Measurements from ENCODE around the gene NFASC.

The NFASC gene

GRCh38 chr1:204935155-204935554 is 64.5 kb downstream of the NFASC start:
- TF ChIP-seq, protein P1, sequence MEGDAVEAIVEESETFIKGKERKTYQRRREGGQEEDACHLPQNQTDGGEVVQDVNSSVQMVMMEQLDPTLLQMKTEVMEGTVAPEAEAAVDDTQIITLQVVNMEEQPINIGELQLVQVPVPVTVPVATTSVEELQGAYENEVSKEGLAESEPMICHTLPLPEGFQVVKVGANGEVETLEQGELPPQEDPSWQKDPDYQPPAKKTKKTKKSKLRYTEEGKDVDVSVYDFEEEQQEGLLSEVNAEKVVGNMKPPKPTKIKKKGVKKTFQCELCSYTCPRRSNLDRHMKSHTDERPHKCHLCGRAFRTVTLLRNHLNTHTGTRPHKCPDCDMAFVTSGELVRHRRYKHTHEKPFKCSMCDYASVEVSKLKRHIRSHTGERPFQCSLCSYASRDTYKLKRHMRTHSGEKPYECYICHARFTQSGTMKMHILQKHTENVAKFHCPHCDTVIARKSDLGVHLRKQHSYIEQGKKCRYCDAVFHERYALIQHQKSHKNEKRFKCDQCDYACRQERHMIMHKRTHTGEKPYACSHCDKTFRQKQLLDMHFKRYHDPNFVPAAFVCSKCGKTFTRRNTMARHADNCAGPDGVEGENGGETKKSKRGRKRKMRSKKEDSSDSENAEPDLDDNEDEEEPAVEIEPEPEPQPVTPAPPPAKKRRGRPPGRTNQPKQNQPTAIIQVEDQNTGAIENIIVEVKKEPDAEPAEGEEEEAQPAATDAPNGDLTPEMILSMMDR (IDR thresholded peaks at IDR 0.05; ENCODE audit: insufficient read depth, low read depth, low read length, missing control alignments), result no peak
- H3K4me3 ChIP-seq (ENCODE audit: low read depth, low read length), result no peak overlapping the region
- DNase-seq (ENCODE audit: low read depth), result no peak

DNA sequence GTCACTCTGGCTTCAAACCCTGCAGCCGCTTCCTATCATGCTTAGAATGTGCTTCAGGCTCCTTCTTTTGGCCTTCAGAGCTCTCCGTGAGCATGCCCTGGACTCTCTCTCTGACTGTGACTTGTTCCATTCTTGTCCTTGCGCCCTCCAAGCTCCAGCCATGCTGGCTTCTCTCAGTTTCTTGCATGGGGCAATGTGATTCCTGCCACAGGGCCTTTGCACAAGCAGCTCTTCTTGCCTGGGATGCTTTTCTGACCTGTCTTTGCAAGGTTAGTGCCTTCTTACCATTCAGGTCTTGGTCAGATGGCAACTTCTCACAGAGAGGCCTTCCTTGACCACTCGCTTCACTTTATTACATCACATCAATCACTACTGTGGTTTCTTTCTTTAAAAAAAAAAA is 66.1 kb downstream of the NFASC start:
- no peak for DNase-seq (ENCODE audit: low read depth)
- TF ChIP-seq, protein P1 (IDR thresholded peaks at IDR 0.05; ENCODE audit: insufficient read depth, low read depth, low read length, missing control alignments), result no peak
- H3K4me3 ChIP-seq (ENCODE audit: low read depth, low read length), result no peak overlapping the region

- TF ChIP-seq, protein P1 (IDR thresholded peaks at IDR 0.05; ENCODE audit: insufficient read depth, low read depth, low read length, missing control alignments), result no peak
- H3K4me3 ChIP-seq (ENCODE audit: low read depth, low read length), result no peak overlapping the region
- no peak for DNase-seq (ENCODE audit: low read depth)
These were observed 67.2 kb downstream of the NFASC start for GRCh38 chr1:204937901-204938300.

DNA sequence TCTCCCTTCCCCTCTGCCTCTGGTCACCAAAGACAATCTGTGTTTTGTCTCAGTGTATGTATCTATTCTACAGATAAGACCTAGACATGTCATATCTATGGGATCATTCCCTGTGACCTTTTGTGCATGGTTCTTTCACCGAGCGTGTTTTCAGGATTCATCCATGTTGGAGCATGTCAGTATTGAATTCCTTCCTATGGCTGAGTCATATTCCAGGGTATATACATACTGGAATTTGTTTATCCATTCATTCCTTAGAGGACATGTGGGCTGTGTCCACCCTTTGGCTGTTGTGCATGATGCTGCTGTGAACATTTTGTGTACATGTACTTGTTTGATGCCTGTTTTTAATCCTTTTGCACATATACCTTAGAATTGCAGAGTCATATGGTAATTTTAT is 69.9 kb downstream of the NFASC start:
- TF ChIP-seq, protein P1 (IDR thresholded peaks at IDR 0.05; ENCODE audit: insufficient read depth, low read depth, low read length, missing control alignments), result no peak
- H3K4me3 ChIP-seq (ENCODE audit: low read depth, low read length), result no peak overlapping the region
- DNase-seq (ENCODE audit: low read depth), result no peak

DNA sequence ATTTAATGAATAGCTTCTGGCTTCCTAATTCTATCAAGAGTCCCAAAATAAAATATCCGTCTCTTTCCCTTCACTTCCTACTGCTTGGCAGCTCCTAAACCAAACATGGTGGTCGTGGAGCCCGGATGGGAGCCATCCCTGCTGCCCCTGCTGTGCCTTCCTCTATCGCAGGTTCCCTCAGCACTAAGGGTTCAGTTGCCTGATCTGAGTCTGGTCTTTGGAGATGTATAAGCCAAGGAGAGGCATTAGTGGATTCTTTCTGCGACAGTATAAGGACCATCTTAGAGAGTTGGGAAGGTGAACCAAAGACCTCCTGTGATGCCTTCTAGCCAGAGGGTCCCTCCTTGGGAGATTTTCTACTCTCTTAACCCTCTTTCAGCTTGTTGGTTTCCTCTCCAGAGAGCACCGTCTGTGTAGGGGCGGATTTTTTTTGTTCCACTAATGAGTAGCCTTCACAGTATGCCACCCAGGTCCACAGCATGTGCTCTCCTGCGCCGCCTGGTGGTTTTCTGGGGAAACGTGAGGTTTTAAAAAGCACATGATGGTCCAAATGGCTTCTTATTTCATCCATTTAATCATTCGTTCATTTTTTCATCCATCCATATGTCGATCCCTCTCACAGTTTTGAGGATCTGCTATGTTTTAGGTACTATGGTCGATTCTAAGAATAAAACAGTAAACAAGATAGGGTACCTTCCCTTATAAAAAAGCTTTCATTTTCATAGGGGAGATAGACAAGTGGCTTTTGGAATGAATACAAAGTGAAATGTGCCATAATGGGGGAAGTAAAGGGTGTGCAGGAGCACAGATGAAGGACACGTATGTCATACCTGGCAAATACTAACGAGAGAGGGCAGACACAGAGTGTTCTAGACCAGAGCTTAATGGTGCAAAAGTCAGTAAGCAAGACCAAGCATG is 71.0 kb downstream of the NFASC start:
- H3K4me3 ChIP-seq (ENCODE audit: low read depth, low read length), result no peak overlapping the region
- peak; percentile 59 for DNase-seq (ENCODE audit: low read depth)
- TF ChIP-seq, protein P1 (IDR thresholded peaks at IDR 0.05; ENCODE audit: insufficient read depth, low read depth, low read length, missing control alignments), result peak; percentile 90

GRCh38 chr1:204943495-204943894 is 72.8 kb downstream of the NFASC start:
- TF ChIP-seq, protein P1 (IDR thresholded peaks at IDR 0.05; ENCODE audit: insufficient read depth, low read depth, low read length, missing control alignments), result no peak
- no peak overlapping the region for H3K4me3 ChIP-seq (ENCODE audit: low read depth, low read length)
- no peak for DNase-seq (ENCODE audit: low read depth)
